GM19468 (cell line): ENCODE measurements around the gene KCNE4.
"Not testable (repeated sequence)": the region's sequence is repeated elsewhere in the genome, so short reads cannot be mapped to it uniquely, and the experiment has no call there.

Experiments
- ATAC-seq: cut with Tn5 transposase; IDR thresholded peaks from one replicate; pipeline ENCODE4 v1.9.1; 2021; ENCODE audit warnings: mild to moderate bottlenecking, moderate library complexity, moderate number of reproducible peaks; ENCODE audit not compliant: unreplicated experiment; ENCODE audit errors: extremely low read depth

KCNE4 gene

DNA sequence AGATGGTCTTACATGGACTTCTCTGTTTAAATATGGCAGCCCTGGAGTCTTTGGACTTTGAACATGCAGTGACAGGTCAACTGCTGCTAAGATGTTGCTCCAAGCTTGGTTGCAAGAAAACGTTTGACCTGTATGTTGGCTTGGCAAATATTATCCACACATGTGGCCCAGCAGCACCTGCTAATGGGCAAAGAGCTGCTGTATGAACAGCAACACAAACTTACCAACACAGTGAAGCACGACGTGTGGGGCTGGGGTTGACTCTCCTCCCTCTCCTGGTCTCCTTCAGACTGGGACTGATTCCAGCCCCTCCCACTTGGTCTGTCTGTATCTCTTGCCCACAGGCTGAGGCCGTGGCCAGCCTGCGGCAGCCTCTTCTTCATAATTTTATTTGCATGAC is 3.8 kb downstream of the KCNE4 start:
- no peak for ATAC-seq

DNA sequence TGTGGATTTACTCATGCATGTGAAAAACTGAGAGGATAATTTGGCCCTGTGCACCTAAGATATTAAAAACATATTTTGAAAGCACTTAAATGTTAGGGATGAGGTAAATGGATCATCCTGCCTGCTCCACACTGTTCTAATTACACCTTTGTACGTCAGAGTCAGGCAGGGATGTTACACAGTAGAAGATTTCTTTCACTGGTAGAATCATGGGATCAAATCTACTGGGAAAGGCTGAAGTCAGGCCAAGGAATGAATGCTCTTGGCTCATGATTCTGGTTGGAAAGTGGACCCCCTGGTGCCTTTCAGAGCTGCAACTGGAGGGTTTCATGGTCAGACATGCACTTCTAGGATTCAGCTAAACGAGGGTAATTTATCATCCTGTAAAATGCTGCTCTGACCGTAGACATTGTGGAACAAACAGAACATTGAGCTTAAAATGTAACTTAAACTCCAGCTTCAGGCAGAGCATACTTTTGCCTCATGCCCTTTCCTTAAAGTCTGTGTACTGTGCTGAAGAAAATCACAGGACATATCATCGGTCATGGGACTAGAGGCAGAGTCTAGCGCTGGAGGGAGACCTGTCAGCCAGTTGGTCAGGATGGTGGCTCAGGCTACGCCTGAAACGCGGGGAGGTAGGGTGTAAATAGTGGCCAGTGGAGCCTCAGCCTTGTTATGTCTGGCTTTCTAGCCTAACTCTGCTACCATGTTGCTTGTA is 4.9 kb downstream of the KCNE4 start:
- no peak for ATAC-seq

DNA sequence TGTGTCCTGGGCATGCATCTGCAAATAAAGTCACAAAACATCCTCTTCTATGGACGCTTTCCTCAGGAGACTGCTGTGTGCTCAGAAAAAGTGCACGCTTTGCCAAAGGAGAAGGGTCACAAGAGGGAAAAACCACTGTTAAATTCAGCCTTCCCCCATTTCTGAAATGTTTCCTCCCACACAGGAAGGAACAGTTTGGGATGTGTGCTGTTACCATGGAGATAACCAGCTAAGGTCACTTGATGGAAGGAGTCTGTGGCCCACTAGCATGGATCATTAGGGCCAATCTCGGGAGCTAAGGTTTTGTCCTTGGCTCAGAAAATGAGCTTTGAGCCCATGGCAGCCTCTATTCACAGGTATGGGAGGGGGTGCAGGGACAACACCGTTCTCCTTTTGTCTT is 5.6 kb downstream of the KCNE4 start:
- no peak for ATAC-seq

DNA sequence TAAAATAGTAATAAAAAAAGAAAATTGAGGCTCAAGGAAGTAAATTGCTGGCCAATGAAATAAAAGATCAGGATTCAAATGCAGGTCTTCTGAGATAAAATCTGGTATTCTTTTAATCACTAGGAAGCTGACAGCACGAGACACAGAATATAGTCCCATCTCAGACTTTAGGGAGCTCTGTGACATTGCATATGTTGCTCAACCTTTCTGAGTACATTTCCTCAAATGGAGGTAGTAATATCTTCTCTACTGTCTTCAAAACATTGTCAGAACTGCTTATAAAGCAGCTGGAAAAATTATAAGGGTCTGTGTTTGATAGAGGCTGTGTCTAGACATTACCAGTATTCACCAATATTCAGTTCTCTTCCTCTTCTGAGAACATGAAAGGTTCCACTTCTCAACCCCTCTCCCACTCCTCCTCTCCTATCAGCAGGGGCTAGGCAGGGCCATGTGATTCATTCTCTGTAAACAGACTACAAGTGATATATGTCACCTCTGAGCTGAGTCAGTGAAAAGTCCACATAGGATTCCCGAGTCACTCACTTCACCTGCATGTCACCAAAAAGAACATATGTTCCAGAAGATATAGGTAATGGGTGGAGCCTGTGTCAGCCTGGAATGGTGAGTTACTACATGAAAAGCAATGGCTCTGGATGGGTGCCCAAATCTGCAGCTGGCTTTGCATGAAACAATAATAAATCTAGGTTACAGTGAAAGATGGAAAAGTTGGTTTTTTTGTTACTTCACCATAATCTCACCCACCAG is 7.1 kb downstream of the KCNE4 start:
- no peak for ATAC-seq

DNA sequence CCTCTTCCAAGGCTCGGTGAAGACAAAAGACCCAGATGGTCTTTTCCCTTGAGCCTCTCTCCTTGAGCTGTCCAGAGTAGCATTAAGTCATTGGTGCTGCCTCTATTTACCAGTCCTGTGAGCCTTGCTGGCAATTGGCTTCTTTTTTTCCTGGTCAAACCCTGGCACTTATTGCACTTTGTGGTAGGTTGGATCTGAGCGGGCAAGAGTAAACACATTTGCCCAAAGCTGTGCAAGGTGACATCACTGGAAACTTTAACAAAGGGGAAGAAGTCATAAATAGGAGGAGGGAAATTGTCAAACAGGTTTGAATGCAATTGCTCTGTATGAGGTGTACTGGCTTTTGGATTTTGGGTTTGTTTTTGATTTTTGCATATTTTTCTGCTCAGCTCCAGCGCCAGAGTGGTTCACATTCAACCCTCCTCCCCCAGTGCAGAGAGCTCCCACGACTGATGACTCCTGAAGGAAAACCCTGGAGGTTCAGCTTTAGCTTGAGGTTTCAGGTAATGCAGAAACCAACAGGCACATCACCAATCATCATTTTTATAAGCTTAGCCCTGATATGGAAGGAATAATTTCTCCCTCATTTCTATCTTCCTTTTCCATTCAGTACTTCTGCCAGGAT is 8.3 kb downstream of the KCNE4 start:
- ATAC-seq, result no peak

DNA sequence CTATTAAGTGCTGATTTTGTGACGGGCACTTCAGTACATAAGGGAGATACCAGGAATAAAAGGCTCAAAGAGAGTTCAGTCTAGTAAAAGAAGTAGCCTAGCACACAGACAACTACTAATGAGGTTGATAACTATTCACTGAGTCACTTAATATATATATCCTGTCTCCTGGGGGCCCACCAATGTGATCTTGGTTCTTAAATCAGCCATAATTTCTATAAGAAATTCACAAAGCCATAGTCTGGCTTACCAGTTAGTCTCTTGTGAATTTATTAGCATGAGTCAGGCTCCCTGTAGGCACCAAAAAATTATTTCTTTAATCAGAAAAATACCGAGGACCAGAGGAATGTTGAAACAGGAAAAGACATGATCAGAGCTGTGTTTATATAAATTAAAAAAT is 10.4 kb downstream of the KCNE4 start:
- ATAC-seq, result no peak

DNA sequence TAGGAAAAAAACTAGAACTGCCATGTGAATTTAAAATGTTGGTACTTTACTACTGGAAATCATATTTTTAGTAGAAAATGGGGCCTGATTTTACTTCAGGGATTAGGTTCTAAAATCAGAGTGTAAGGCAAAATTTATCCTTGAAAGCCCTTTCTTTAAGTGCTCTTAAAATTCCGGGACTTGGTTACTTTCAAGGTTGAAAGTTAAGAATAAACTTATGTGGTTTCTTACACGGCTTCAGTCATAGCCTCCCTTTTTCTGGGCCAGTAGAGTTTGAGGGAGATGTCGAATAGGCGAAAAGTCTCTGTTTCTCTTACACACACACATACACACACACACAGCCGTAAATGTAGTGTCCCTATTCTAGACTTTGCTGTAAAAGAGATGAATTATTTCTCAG is 13.1 kb downstream of the KCNE4 start:
- no peak for ATAC-seq

DNA sequence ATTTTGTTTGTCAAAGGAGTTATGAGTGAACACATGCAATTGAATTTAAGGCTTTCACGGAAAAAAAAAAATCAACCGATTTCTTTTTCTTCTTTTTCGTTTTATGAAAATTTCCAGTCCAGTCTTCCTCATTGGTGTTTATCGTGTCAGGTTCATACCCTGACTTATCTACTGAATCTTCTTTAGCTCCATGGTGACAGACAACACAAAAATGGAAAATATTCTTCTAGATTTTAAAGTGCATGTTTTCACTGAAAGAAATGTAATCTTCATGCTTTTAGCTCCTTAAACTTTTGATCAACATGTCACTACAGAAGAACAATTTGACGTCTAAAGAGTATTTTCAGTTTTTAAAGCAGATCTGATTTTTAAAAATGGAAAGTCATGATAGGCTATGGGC is 14.7 kb downstream of the KCNE4 start:
- no peak for ATAC-seq

DNA sequence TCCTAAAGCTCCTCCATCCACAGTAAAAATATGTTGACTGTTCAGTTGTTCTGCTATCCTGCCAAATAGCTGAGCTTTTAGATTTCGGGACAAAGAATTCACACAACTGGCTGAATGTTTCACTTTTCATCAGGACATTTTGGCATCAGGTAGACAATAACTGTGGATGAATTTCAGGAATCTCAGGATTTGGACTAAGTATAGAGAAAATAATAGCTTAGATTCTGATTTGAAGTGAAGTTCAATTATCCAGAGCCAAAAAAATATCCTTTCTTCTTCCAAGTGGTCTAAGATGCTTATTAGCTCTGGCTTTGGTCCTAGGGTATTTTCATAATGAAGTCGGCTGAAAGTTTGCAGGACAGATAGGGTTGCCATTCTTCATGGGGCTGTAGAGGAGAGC is 16.1 kb downstream of the KCNE4 start:
- no peak for ATAC-seq

DNA sequence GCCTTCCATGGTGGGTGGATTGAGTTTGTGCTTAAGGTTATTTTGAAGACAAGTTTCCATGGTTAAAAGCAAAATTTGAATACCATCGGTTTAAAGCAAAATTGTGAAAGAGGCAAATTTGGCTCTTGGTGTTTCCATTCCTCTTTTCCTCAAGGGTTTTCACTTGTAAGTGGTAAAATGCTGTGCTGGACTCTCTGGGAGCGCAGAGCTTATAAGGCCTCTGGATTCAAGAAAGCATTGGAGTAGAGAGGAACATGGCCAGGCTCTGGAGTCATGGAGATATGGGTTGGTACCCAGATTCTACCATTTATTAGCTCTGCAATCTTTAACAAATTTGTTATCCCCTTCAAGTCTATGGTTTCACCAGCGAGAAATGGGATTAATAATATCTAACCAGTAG is 17.5 kb downstream of the KCNE4 start:
- no peak for ATAC-seq

DNA sequence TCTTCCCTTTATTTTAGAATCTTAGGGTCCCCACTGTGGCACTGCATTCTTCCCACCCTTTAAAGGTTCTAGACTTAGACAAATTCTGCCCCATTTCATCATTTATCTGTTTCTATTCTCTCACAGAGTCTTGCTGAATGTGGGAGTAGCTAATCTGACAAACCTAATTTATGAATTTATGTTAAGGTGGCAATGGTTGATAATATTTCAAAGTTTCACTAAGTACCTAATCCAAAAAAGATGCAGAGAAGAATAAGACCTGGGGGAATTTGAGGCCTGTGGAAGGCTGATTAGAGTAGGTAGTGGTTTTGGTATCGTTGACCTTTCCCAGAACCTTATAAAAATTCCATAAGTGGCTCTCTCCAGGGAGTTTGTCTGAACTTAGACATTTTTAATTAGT is 18.0 kb downstream of the KCNE4 start:
- no peak for ATAC-seq

DNA sequence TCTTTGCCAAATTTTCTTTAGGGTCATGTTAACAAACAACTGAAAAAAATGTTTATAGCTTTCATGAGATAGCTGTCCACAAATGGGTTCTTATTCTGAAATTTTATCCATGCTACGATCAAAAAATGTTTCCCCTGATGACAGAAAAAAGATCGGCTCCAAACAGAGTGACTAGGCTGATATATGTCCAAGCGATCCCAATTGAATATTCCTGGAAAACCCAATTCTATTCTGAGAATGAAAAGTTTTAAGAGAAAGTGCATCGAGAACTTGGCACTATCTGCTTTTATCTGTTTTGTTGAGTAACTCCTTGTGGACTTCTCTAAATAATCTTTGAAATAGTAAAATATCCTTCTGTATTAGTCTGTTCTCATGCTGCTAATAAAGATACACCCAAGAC is 19.1 kb downstream of the KCNE4 start:
- ATAC-seq, result no peak

DNA sequence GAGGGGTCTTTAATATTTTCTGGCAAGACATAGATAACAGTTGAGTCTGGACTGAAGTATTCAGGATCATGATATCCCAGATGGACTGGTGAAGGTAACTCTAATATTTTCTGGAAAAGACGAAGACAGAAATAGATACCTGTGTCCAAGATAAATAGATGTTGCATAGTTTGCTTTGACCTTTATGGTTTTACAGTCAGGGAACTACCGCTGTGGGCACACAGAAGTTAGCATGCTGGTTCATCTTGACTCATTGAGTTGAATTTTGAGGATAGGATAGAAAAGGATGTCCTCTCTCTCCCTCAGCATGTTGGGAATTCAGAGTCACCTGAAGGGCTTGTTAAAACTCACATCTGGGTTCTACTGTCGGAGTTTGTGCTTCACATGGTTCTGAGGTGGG is 20.8 kb downstream of the KCNE4 start:
- ATAC-seq, result no peak

DNA sequence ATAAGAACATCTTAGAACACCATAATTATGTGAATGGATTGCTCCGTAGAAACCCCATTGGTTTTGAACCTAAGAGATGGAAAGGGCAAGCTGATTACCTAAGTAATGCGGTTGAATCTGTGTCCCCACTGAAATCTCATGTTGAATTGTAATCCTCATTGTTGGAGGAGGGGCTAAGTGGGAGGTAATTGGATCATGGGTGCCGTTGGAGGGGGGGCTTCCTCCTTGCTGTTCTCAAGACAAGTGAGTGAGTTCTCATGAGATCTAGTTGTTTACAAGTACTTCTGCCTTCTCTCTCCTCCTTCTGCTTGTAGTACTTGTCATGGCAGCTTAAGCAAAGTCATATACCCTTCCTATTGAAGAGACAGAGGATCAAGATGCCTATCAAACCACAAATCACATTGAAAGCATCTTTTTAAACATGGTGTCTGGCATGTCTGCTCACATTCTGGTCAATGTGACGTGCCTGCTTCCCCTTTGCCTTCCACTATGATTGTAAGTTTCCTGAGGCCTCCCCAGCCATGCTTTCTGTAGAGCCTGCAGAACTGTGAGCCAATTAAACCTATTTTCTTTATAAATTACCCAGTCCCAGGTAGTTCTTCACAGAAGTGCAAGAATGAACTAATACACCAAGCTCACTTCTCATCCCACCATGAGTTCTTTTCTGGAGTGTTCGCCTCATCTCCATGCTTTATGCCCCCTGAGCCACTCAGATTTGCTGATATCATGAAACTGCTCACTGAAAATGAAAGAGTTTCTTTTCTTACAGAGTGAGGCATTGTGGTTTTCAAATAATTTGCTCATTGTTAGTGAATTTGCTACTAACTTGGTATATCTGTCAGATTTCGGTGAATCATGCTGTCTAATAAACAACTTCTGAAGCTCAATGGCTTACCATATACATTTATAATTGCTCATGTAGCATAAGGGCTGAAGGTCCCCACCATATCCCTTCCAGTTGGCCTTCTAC is 23.6 kb downstream of the KCNE4 start:
- ATAC-seq, result peak; percentile 74

DNA sequence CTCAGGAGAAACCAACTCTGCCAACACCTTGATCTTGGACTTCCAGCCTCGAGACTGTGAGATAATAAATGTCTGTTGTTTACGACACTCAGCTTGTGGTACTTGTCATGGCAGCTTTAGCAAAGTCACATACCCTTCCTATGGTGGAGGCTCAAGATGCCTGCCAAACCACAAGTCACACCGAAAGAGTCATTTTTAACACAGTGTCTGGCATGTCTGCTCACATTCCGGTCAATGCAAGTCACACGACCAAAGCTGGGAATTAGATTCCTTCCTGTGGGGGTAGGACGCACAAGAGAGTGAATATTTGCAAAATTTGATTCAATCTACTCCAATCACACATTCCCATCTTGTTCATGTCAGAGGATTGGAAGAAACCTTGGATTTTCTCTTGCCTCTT is 24.6 kb downstream of the KCNE4 start:
- ATAC-seq, result no peak

DNA sequence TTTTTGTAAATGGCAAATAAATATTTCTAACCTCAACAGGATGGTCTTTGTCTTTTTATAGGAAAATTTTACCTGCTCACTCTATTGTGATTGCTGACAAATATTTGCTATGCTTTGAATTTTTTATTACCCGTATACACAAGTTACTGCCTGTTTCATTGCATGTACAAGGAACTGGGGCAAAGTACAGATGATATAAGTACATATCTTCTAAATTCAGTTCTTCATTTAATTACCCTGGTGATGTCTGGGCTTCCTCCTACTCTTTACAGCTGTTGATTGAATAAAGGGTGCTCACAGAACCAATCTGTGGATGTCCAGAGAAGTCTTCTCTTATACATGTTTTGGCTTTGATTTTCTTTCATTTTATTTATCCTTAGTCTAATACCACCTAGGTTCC is 26.5 kb downstream of the KCNE4 start:
- no peak for ATAC-seq

DNA sequence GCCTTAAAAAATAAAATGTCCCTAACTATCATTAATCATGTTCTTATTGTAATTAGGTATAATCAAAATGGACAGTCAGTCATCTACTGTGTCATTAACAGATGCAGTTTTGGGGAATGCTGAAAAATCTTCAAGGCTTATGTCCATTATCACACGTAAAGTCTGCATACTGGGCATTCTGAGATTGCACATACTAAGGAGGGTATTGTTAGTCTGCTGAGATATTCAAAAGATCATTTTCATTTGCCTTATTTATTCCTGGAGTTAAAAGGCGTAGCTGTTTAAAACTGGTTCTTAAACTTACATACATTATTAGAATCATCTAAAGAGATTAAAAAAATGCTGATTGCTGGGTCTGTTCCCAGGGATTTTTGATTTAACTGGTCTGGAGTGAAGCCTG is 27.4 kb downstream of the KCNE4 start:
- ATAC-seq, result no peak

DNA sequence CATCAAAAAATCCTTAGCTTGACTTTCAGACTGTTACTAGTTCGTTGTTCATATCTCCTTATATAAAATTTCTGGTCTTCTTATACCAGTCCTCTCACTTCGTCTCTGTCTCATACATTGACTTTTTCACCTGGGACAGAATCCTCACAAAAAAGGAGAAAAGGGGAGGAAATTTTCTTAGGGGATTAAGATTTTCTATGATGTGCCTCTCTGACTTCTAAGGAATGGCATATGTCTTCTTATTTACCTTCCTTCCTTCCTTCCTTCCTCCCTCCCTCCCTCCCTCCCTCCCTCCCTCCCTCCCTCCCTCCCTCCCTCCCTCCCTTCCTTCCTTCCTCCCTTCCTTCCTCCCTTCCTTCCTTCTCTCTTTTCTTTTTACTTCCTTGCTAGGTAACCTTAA is 27.9 kb downstream of the KCNE4 start:
- ATAC-seq, result no peak

DNA sequence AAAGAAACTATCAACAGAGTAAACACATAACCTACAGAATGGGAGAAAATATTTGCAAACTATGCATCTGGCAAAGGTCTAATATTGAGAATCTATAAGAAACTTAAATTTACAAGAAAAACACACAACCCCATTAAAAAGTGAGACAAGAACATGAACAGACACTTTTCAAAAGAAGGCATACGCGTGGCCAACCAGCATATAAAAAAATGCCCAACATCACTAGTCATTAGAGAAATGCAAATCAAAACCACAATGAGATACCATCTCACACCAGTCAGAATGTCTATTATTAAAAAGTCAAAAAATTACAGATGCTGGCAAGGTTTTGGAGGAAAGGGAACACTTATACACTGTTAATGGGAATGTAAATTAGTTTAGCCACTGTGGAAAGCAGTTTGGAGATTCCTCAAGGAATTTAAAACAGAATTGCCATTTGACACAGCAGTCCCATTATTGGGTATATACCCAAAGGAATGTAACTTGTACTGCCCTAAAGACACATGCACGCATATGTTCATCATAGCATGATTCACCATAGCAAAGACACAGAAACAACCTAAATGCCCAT is 28.9 kb downstream of the KCNE4 start:
- ATAC-seq, result not testable (repeated sequence)

DNA sequence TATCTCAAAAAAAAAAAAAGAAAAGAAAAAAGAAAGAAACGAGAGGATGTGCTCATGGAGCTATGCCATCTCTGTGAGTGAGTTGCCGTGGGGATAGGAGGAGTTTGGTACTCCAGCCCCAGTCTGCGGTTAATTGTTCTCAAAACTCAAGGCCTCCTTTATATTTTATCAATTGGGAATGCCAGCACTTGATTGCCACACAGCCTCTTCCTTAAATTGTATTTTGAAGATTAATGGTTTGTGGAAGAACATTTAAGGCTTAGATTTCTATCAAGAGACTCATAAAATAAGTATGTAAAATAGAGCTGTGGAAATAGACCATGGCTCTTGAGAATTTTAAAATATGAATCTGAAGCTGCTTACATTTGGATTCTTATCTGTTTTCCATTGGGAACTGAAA is 29.8 kb downstream of the KCNE4 start:
- ATAC-seq, result no peak
